T-helper 1 cell treated with Interleukin-12 subunit alpha and Interleukin-12 subunit beta and Interleukin-4 antibody, amounts not matched to agents 30 μg/mL and 1 μg/mL, for 36 hours (primary cell): Measurements from ENCODE around the gene B4GALT5.

ENCODE experiments used
- H3K27ac Mint-ChIP-seq: one replicate; pipeline ENCODE4 v1.8.0; 2021; ENCODE audit warnings: mild to moderate bottlenecking, mixed read lengths
- H3K27me3 Mint-ChIP-seq: one replicate; pipeline ENCODE4 v1.8.0; 2021; ENCODE audit warnings: low read depth, mixed read lengths
- H3K36me3 Mint-ChIP-seq: one replicate; pipeline ENCODE4 v1.8.0; 2021; ENCODE audit warnings: low read depth, mixed read lengths
- H3K4me1 Mint-ChIP-seq: one replicate; pipeline ENCODE4 v1.8.0; 2021; ENCODE audit warnings: low read depth, mixed read lengths
- H3K4me3 Mint-ChIP-seq: one replicate; pipeline ENCODE4 v1.8.0; 2021; ENCODE audit warnings: mild to moderate bottlenecking, moderate library complexity, mixed read lengths
- H3K9me3 Mint-ChIP-seq: one replicate; pipeline ENCODE4 v1.8.0; 2021; ENCODE audit warnings: mixed read lengths

B4GALT5 gene

GRCh38 chr20:49587111-49587570 lies 126.5 kb downstream of the B4GALT5 start:
- peaks cover 34% of the 10 kb centered on the region for H3K36me3 Mint-ChIP-seq
- H3K27me3 Mint-ChIP-seq = peaks cover 3% of the 10 kb centered on the region
- no peak overlapping the region for H3K4me3 Mint-ChIP-seq
- H3K4me1 Mint-ChIP-seq = peaks cover 38% of the 10 kb centered on the region
- peaks cover 21% of the 10 kb centered on the region for H3K9me3 Mint-ChIP-seq
- no peak overlapping the region for H3K27ac Mint-ChIP-seq

GRCh38 chr20:49585585-49586245 lies 128.0 kb downstream of the B4GALT5 start:
- Mint-ChIP-seq H3K4me3 (no peak overlapping the region), H3K9me3 (peaks cover 27% of the 10 kb centered on the region), H3K36me3 (peaks cover 33% of the 10 kb centered on the region), H3K27ac (no peak overlapping the region), H3K27me3 (peaks cover 6% of the 10 kb centered on the region), H3K4me1 (peaks cover 29% of the 10 kb centered on the region)

DNA sequence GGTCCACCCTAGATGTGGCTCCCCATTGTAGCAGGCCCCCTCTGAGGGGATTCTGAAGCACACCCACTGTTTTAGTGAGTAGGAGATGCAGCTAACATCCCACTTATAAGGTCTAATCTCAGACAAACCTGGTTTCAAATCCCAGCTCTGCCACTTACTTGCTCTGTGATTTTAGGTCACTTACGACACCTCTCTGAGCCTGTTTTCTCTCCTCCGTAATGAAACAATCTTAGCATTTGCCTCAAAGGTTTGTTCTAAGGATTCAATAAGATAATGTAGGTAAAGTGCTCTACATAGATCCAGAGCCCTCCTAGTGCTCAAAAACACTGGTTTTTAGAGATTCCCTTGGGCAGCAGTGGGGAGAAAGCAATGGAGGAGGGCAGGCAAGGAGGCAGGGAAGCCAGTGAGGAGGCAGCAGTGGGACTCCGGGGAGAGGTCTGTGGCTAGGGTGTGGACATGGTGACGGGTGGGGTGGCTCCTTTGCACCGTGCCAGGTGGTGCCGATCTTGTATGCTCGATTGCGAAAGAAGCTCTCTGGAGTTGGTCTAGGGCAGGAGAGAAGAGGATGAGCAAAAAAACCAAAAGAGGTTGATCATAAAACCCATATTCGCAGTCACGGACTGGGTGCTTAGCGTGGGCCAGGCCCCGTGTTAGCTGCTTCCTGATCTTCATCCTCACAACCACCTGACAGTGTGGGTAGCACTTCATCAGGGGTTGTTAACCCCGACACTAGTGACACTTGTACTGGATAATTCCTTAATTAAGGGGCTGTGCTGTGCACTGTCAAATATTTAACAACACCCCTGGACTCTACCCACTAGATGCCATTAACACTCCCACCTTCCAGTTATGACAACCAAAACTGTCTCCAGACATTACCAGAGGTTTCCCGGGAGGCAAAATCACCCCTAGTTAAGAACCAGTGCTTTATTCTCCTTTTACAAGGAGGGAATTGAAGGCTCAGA lies 129.0 kb downstream of the B4GALT5 start:
- peak overlapping the region; percentile 16 for H3K27ac Mint-ChIP-seq
- peaks cover 6% of the 10 kb centered on the region for H3K27me3 Mint-ChIP-seq
- H3K9me3 Mint-ChIP-seq = peaks cover 18% of the 10 kb centered on the region
- peaks cover 24% of the 10 kb centered on the region for H3K4me1 Mint-ChIP-seq
- peaks cover 23% of the 10 kb centered on the region for H3K36me3 Mint-ChIP-seq
- H3K4me3 Mint-ChIP-seq = no peak overlapping the region

- H3K4me3 Mint-ChIP-seq = no peak overlapping the region
- H3K36me3 Mint-ChIP-seq = peaks cover 20% of the 10 kb centered on the region
- peaks cover 20% of the 10 kb centered on the region for H3K4me1 Mint-ChIP-seq
- peaks cover 17% of the 10 kb centered on the region for H3K9me3 Mint-ChIP-seq
- peaks cover 6% of the 10 kb centered on the region for H3K27me3 Mint-ChIP-seq
- no peak overlapping the region for H3K27ac Mint-ChIP-seq
Measured at GRCh38 chr20:49583669-49584417, 129.8 kb downstream of the B4GALT5 start.

DNA sequence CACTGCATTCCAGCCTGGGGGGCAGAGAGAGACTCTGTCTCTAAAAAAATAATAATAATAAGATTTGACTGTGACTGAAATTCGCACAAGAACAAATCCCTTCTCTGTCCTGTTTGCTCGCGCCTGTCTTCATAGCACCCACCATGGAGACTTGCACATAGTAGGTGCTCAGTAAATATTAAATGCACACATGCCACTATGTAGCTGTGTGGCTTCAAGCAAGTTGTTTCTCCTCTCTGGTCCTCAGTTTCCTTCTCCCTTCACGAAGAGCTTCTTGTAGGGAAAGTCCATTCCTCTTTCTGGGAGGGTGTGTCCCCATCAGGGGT lies 130.4 kb downstream of the B4GALT5 start:
- H3K27me3 Mint-ChIP-seq = peaks cover 6% of the 10 kb centered on the region
- H3K36me3 Mint-ChIP-seq = peaks cover 19% of the 10 kb centered on the region
- H3K9me3 Mint-ChIP-seq = peaks cover 17% of the 10 kb centered on the region
- H3K4me3 Mint-ChIP-seq = no peak overlapping the region
- H3K27ac Mint-ChIP-seq = no peak overlapping the region
- H3K4me1 Mint-ChIP-seq = peaks cover 22% of the 10 kb centered on the region
